GM19240 (cell line): Measurements from ENCODE around the gene TMEM95.

Experiments used
- DNase-seq: peaks from one replicate; pipeline ENCODE4 v3.0.0; 2011; ENCODE audit warnings: low spot score; ENCODE audit not compliant: insufficient read length

Gene TMEM95, protein sequence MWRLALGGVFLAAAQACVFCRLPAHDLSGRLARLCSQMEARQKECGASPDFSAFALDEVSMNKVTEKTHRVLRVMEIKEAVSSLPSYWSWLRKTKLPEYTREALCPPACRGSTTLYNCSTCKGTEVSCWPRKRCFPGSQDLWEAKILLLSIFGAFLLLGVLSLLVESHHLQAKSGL

GRCh38 chr17:7355053-7355452, at the start of gene TMEM95:
TSS of gene TMEM95 (plus strand) at chr17:7355156. CDS start at chr17:7355205, 49 bp downstream.
- DNase-seq: no peak

DNA sequence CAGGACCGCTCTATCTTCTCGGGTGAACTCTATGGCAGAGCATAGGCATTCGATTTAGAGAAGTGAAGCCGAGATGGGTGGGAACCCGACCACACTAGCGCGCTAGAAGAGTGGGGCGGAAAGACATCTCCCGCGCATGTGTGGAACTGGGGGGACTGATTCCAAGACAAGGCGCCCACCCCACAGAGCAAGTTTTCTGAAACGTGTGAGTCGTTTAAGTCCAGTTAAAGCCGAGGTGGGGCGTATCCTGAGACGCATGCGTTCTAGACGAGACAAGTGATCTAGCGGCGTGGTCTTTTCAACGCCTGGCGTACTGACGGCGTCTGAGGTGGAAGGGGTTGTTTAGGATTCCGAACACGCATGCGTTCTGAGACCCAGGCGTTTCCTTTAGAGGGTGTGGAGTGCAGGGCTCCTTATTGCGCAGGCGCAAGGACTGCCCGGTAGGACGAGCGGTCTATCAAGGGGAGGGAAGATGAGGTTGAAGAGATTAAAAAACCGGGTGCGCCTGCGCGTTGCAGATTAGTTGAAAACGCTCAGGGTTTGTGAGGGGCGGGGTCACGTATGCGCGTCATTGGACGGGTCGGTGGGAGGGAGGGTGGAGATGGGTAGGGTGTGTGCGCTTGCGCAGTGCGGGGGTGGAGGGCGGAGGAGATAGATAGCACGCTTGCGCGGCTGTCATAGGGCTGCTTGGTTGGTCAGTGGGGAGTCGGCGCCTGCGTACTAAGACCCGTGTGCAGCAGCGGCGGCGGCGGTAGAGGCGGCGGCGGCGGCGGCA, 47.9 kb upstream of the TMEM95 start, which contains the start of gene EIF5A:
Gene EIF5A, plus strand, starts transcription at position 718 of the 775 bp plus-strand sequence. CDS start 2,008 bp downstream, outside the sequence.
- DNase-seq: peak; percentile 96

GRCh38 chr17:7307686-7308624, 47.0 kb upstream of the TMEM95 start:
- DNase-seq: no peak

DNA sequence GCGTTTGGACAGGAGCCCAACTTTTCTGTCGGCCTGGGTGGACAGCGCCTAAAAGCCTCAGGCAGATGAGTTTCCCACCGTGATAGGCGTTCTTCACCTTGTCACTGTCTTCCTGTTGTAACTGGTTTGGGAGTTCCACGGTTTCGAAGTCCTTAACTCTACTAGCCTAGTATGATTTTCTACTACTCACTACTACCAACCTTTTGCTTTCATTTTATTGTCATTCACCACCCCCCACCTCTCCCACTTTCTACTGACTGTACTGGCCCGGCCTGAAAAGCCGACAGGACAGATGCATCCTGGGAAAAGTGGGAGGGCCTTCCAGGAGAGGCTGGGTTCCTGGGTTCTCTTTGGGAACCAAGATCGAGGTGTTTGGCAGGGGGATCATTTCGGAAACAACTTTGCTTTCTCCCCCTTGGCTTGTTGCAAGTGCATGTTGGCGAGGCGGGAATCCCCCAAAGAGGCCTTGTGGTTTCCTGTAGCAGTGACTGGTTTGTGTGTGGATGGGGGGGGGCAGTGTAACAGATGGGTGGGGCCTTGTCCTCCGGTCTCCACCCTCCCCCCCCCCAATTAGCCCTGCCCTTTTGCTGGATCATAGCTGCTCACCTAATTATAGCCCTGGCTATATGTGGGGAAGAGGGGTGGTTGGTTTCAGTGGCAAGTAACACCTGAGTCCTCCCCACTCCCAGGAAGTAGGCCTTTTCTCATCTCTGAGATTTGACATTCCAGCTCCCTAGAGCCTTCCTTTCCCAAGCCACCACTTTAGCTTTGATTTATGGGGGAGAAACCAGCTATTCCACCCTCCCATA, 46.1 kb upstream of the TMEM95 start:
- peak; percentile 66 for DNase-seq

GRCh38 chr17:7309628-7310027, 45.3 kb upstream of the TMEM95 start:
- DNase-seq: no peak

- DNase-seq: no peak
These were observed 43.7 kb upstream of the TMEM95 start for GRCh38 chr17:7311110-7311705.

DNA sequence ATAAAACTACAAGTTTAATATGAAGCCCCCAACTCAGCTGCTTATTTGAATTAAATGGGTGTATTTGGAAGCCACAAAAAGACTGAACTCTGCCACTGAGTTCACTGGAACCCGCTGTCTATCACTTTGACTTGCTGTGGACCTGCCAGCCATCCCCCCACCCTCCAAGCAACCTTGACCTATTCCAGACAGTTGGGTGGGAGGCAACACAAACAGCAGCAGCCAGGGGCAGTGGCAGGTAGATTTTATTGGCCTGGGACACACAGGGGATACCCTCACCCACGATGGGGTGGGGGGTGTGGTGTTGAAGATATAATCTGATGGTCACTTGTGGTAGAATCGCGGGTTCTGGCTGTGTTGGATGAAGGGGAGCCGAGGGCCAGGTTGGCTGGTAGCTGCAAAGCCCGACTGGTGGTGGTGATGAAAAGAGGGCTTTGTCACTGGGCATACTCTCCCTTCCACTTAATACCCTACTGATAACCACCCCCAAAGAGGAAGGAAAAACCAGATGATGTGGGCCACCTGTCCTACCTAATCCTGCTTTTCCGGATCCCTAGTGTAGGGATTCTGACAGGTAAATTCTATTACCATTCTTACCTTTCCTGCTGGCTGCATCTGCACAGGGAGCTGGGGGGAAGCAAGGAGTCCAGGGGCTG, 42.4 kb upstream of the TMEM95 start:
- no peak for DNase-seq

DNA sequence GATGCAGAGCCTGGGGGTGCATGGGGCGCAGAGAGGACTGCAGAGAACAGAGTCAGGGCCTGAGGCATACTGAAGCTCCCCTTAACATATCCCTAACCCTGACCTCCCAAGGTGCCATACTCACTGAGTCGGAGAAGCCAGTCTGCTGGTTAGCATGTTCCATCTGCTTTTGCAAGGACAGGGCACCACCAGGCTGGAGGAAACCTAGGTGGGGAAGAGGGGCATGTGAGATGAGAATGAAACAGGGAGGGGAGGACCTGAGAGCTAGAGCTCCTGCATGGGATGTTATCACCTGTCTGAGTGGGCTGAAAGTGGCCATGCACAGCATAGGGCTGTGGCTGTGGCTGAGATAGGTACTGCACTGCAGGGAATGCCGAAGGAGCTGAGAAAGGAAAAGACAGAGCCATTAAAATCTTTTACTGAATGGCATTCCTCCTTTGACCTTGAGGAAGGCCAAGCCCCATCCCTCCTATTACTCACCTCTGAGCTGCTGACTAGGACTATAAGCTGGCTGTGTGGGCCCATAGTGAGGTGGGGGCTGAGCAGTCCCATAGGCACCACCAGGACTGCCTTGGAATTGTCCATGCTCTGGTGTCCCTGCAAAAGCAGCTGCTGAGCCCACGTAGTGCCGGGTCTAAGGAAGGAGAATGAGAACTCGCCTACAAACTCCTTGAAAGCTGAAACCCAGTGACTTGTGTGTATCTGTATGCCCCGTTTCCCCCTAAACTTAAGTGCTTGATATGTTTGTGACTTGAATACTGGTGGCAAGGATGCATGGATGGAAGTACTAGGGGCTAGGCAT, 41.7 kb upstream of the TMEM95 start:
- no peak for DNase-seq

GRCh38 chr17:7313890-7314718, 40.9 kb upstream of the TMEM95 start:
- no peak for DNase-seq

GRCh38 chr17:7314719-7315569, 40.0 kb upstream of the TMEM95 start, which contains the start of gene GPS2:
TSS of gene GPS2 (minus strand) at chr17:7315360. CDS start at chr17:7315052, 308 bp downstream.
- peak; percentile 86 for DNase-seq

GRCh38 chr17:7315570-7316235, 39.3 kb upstream of the TMEM95 start:
- DNase-seq: no peak

DNA sequence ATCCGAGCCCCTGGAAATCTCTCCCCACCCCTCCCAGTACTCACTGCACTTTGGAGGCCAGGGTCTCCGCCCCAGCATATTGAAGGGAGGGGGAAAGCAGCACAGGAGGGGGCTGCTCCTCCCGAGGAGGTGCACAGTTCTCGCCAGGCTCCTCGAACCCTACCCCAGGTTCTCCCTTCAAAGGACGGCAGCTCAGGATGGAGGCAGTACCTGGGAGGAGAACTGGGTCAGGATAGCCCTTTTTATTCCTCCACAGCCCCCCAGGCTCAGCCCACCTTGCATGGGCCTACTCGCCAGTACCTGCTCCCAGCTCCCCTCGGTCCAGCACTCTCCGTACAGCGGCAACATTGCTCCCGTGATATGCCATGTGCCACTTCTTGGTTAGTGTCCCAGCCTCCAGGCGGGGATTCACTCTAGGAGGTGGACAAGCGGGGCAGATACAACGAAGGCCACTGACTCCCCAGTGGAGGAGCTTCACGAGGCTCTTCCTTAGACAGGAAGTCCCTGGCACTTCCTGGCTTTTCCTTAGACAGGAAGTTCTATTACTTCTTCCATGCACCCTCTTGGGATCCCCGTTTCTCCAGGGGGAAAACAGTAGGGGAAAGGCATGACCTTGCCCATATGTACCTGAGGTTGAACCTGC, 37.7 kb upstream of the TMEM95 start:
- no peak for DNase-seq

- no peak for DNase-seq
These were observed 36.7 kb upstream of the TMEM95 start for GRCh38 chr17:7318121-7318860.

- DNase-seq: no peak
These were observed 33.5 kb upstream of the TMEM95 start for GRCh38 chr17:7321466-7321865.

- DNase-seq: no peak
These were observed 32.3 kb upstream of the TMEM95 start for GRCh38 chr17:7322520-7323194.
